IMR-90 (cell line): Measurements from ENCODE around the gene MAB21L1. TPM values are rescaled to one million over a fixed set of nuclear protein-coding genes. Genes with fewer than 3 reads are reported as not detected.

ENCODE experiments used
- ATAC-seq: fragments of 200-7000 bp; cut with Tn5 transposase; 2 replicates; pipeline ENCODE4 v1.9.1; 2020; ENCODE audit warnings: low read depth, mild to moderate bottlenecking, moderate library complexity
- BruUV-seq: library from RNA; stranded (reverse); fragments of 400-500 nt; replicated peaks from 2 replicates; lab custom pipeline; 2021; lab: Mats Ljungman, UMichigan
- CTCF ChIA-PET: fragments of 300-600 bp; formaldehyde crosslinking; extraction: SDS; loops from one replicate; lab custom pipeline; 2021; ENCODE audit warnings: antibody characterized with exemption; lab: Yijun Ruan, JAX
- POLR2A ChIA-PET: fragments of 300-600 bp; sonication (Branson Sonifier 250); formaldehyde crosslinking; loops from one replicate; lab custom pipeline; 2022; ENCODE audit warnings: antibody characterized with exemption; ENCODE audit not compliant: unreplicated experiment; lab: Charles Lee
- DNase-seq: peaks from one replicate; pipeline ENCODE4 v3.0.0; 2013
- H2AFZ ChIP-seq: replicated peaks from 2 replicates; pipeline ENCODE3; 2013; ENCODE audit warnings: low read length, mild to moderate bottlenecking; ENCODE audit not compliant: poor library complexity
- H2AK5ac ChIP-seq: 2 replicates; pipeline ENCODE4 v1.6.1; 2013; ENCODE audit warnings: low read depth, low read length, inconsistent platforms
- H2AK9ac ChIP-seq: replicated peaks from 2 replicates; pipeline ENCODE3; 2013; ENCODE audit warnings: mild to moderate bottlenecking, low read depth, low read length, moderate library complexity; ENCODE audit not compliant: poor library complexity
- H2BK120ac ChIP-seq: 2 replicates; pipeline ENCODE4 v1.6.1; 2013; ENCODE audit warnings: low read depth, low read length, inconsistent platforms
- H2BK15ac ChIP-seq: 3 replicates; pipeline ENCODE4 v1.6.1; 2013; ENCODE audit warnings: low read depth, low read length, inconsistent platforms
- H2BK20ac ChIP-seq: 2 replicates; pipeline ENCODE4 v1.6.1; 2013; ENCODE audit warnings: low read depth, mild to moderate bottlenecking, inconsistent platforms, low read length, moderate library complexity
- H2BK5ac ChIP-seq: 2 replicates; pipeline ENCODE4 v1.6.1; 2013; ENCODE audit warnings: mild to moderate bottlenecking, low read depth, low read length, inconsistent platforms; ENCODE audit not compliant: poor library complexity, severe bottlenecking
- H3K14ac ChIP-seq: replicated peaks from 2 replicates; pipeline ENCODE4 v1.6.1; 2013; ENCODE audit warnings: low read depth, low read length, inconsistent platforms
- H3K18ac ChIP-seq: 2 replicates; pipeline ENCODE4 v1.6.1; 2013; ENCODE audit warnings: low read depth, low read length, control low read depth
- H3K23ac ChIP-seq: 2 replicates; pipeline ENCODE4 v1.6.1; 2013; ENCODE audit warnings: low read depth, low read length, inconsistent platforms
- H3K27ac ChIP-seq: 2 replicates; pipeline ENCODE4 v1.5.1; 2013; ENCODE audit warnings: mild to moderate bottlenecking, control low read depth, low read length; ENCODE audit not compliant: insufficient read depth
- H3K27me3 ChIP-seq: 2 replicates; pipeline ENCODE4 v1.6.1; 2013; ENCODE audit warnings: low read length; ENCODE audit not compliant: control insufficient read depth, insufficient read depth
- H3K36me3 ChIP-seq: 2 replicates; pipeline ENCODE4 v1.6.1; 2013; ENCODE audit warnings: low read length, mixed read lengths; ENCODE audit not compliant: control insufficient read depth, insufficient read depth
- H3K4ac ChIP-seq: 2 replicates; pipeline ENCODE4 v1.6.1; 2013; ENCODE audit warnings: low read depth, low read length, inconsistent platforms
- H3K4me1 ChIP-seq: 2 replicates; pipeline ENCODE4 v1.6.1; 2013; ENCODE audit warnings: low read length, mixed read lengths; ENCODE audit not compliant: control insufficient read depth, insufficient read depth
- H3K4me2 ChIP-seq: 2 replicates; pipeline ENCODE4 v1.6.1; 2013; ENCODE audit warnings: low read depth, mild to moderate bottlenecking, control low read depth, low read length, moderate library complexity
- H3K4me3 ChIP-seq: 2 replicates; pipeline ENCODE4 v1.5.1; 2013; ENCODE audit warnings: low read depth, mild to moderate bottlenecking, control low read depth, low read length, moderate library complexity; ENCODE audit not compliant: insufficient read depth
- H3K56ac ChIP-seq: 2 replicates; pipeline ENCODE4 v1.6.1; 2013; ENCODE audit warnings: low read length, inconsistent platforms; ENCODE audit not compliant: insufficient read depth; ENCODE audit errors: extremely low read depth
- H3K79me1 ChIP-seq, 2 experiments: 2 replicates each; pipeline ENCODE4 v1.6.1; 2013; ENCODE audit warnings: low read length in 2 of 2, inconsistent platforms in 1 of 2, low read depth in 1 of 2
- H3K9ac ChIP-seq: 2 replicates; pipeline ENCODE4 v1.6.1; 2013; ENCODE audit warnings: low read depth, low read length, control low read depth
- H3K9me1 ChIP-seq: 2 replicates; pipeline ENCODE4 v1.6.1; 2013; ENCODE audit warnings: low read length, inconsistent platforms; ENCODE audit not compliant: insufficient read depth
- H3K9me3 ChIP-seq: 2 replicates; pipeline ENCODE4 v1.6.1; 2013; ENCODE audit warnings: low read length; ENCODE audit not compliant: control insufficient read depth, insufficient read depth
- H4K20me1 ChIP-seq: 2 replicates; pipeline ENCODE4 v1.6.1; 2013; ENCODE audit warnings: low read length, inconsistent platforms; ENCODE audit not compliant: insufficient read depth
- H4K5ac ChIP-seq: 2 replicates; pipeline ENCODE4 v1.6.1; 2013; ENCODE audit warnings: mild to moderate bottlenecking, low read depth, low read length, control low read depth
- H4K8ac ChIP-seq, 2 experiments: 2 replicates each; pipeline ENCODE4 v1.6.1; 2013; ENCODE audit warnings: low read depth in 2 of 2, low read length in 2 of 2, control low read depth in 1 of 2, inconsistent platforms in 1 of 2
- H4K91ac ChIP-seq: 2 replicates; pipeline ENCODE4 v1.6.1; 2013; ENCODE audit warnings: low read depth, low read length, inconsistent platforms; ENCODE audit not compliant: insufficient read depth
- BHLHE40 ChIP-seq: fragments of 150-350 bp; IDR thresholded peaks from 2 replicates; pipeline ENCODE4 v1.6.1; 2016; ENCODE audit warnings: mild to moderate bottlenecking, low read depth, low read length
- CHD1 ChIP-seq: IDR thresholded peaks from 2 replicates; pipeline ENCODE4 v1.6.1; 2012; ENCODE audit warnings: low read depth, low read length, improper control_type of control experiment
- CTCF ChIP-seq: conservative IDR thresholded peaks from 2 replicates; pipeline ENCODE4 v1.5.1; 2012; ENCODE audit warnings: mild to moderate bottlenecking, low read depth, low read length, improper control_type of control experiment
- FOS ChIP-seq: fragments of 150-350 bp; IDR thresholded peaks from 2 replicates; pipeline ENCODE4 v1.6.1; 2016; ENCODE audit warnings: low read depth, low read length
- MAFK ChIP-seq: IDR thresholded peaks from 2 replicates; pipeline ENCODE4 v1.6.1; 2012; ENCODE audit warnings: low read depth, low read length, improper control_type of control experiment
- MAZ ChIP-seq: IDR thresholded peaks from 2 replicates; pipeline ENCODE4 v1.6.1; 2012; ENCODE audit warnings: low read depth, mild to moderate bottlenecking, low read length, improper control_type of control experiment, moderate library complexity, borderline replicate concordance
- MXI1 ChIP-seq: IDR thresholded peaks from 2 replicates; pipeline ENCODE4 v1.6.1; 2012; ENCODE audit warnings: low read depth, mild to moderate bottlenecking, low read length, moderate library complexity, borderline replicate concordance
- POLR2A ChIP-seq: IDR thresholded peaks from 2 replicates; pipeline ENCODE4 v1.6.1; 2012; ENCODE audit warnings: mild to moderate bottlenecking, low read depth, low read length
- RAD21 ChIP-seq: IDR thresholded peaks from 2 replicates; pipeline ENCODE4 v1.6.1; 2012; ENCODE audit warnings: low read length, improper control_type of control experiment
- RCOR1 ChIP-seq: IDR thresholded peaks from 2 replicates; pipeline ENCODE4 v1.6.1; 2012; ENCODE audit warnings: mild to moderate bottlenecking, low read length, improper control_type of control experiment; ENCODE audit not compliant: insufficient replicate concordance
- SMC3 ChIP-seq: fragments of 150-350 bp; IDR thresholded peaks from 2 replicates; pipeline ENCODE4 v1.6.1; 2016; ENCODE audit warnings: low read depth, mild to moderate bottlenecking, antibody characterized with exemption, low read length, moderate library complexity
- USF2 ChIP-seq: fragments of 150-350 bp; IDR thresholded peaks from 2 replicates; pipeline ENCODE4 v1.6.1; 2017; ENCODE audit warnings: mild to moderate bottlenecking, antibody characterized with exemption, low read length, low read depth
- WGBS, 2 experiments: methylation state at CpG; one replicate each; pipeline versions ENCODE4 v1.1.5 to v1.1.7; 2013; ENCODE audit warnings: missing lambda C conversion rate in 2 of 2; ENCODE audit not compliant: insufficient read length in 1 of 2; ENCODE audit errors: extremely low coverage in 2 of 2; 5-methylcytosine and 5-hydroxymethylcytosine counted together
- dilution Hi-C: fragments of 300-500 bp; cut with HindIII; formaldehyde crosslinking; loops from one replicate; pipeline ENCODE4 v1.14.3; 2018; ENCODE audit warnings: low sequenced_read_pairs; ENCODE audit not compliant: unreplicated experiment
- in situ Hi-C: fragments of 300-500 bp; cut with MboI; formaldehyde crosslinking; loops from 3 replicates; pipeline ENCODE4 v1.14.3; 2019; ENCODE audit warnings: low sequenced_read_pairs, inconsistent platforms, mixed read lengths
- intact Hi-C: fragments of 100-400 bp; cut with micrococcal nuclease; formaldehyde crosslinking; loops from 2 replicates; pipeline ENCODE4 v1.10.0; 2022
- polyA plus RNA-seq, 3 experiments: library from polyadenylated mRNA; depleted of rRNA; stranded (reverse); fragments of >200 nt; gene quantifications; 2 replicates each; pipeline ENCODE4 v1.2.3, GENCODE V29; 2012; ENCODE audit warnings: low replicate concordance in 1 of 3
- total RNA-seq: library from RNA; depleted of rRNA; stranded (reverse); fragments of >200 nt; gene quantifications from 2 replicates; pipeline ENCODE4 v1.2.3, GENCODE V29; 2012

The MAB21L1 gene
- total and polyA plus RNA-seq, 2 of the 4 experiments (the other 2 are of a cell fraction) = 0.53 to 0.72 TPM

DNA sequence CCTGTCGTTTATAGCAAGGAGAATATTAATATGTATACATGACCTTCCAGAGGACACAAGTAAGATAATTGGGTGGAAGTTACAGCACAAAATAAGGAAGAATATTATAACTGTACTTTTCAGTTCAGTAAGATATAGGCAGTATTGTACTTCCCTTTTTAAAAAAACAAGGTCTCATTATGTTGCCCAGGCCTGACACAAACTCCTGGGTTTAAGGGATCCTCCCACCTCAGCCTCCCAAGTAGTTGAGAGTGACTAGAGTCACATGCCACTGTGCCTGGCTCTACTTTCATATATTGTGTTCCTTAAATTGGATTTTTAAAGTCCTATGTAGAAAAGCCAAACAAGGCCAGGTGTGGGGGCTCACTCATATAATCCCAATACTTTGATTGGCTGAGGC lies 19.5 kb upstream of the MAB21L1 start:
- no peaks in the 10 kb centered on the region for H3K27me3 ChIP-seq
- no peak overlapping the region for H2BK20ac ChIP-seq
- H2AK9ac ChIP-seq = no peak overlapping the region
- H2BK120ac ChIP-seq = no peak overlapping the region
- no peaks in the 10 kb centered on the region for H3K9me1 ChIP-seq
- no peaks in the 10 kb centered on the region for H3K79me1 ChIP-seq
- BruUV-seq = no TSS peak
- H2AK5ac ChIP-seq = no peak overlapping the region
- H3K4me2 ChIP-seq = no peak overlapping the region
- no peak overlapping the region for H3K27ac ChIP-seq
- dilution Hi-C loops = no loop called here
- DNase-seq (no peak), ATAC-seq (no peak)
- H3K14ac ChIP-seq = no peak overlapping the region
- H4K8ac ChIP-seq = no peak overlapping the region
- no peak overlapping the region for H2BK15ac ChIP-seq
- H4K91ac ChIP-seq = no peak overlapping the region
- H3K18ac ChIP-seq = no peak overlapping the region
- H3K23ac ChIP-seq = no peak overlapping the region
- in situ Hi-C loops = no loop called here
- H4K5ac ChIP-seq = no peak overlapping the region
- intact Hi-C loops = no loop called here
- no peak overlapping the region for H3K4me3 ChIP-seq
- H3K9me3 ChIP-seq = no peaks in the 10 kb centered on the region
- ChIA-PET POLR2A (no interaction called here), CTCF (no interaction called here)
- no peak for TF ChIP-seq MAZ
- no peak for TF ChIP-seq MAFK
- no peak for TF ChIP-seq BHLHE40
- no peak for TF ChIP-seq FOS
- TF ChIP-seq USF2 = no peak
- TF ChIP-seq POLR2A = no peak
- TF ChIP-seq RAD21 = no peak
- TF ChIP-seq CHD1 = no peak
- no peak for TF ChIP-seq MXI1
- TF ChIP-seq CTCF = no peak
- no peak for TF ChIP-seq SMC3
- no peak for TF ChIP-seq RCOR1
- no peak overlapping the region for H3K4ac ChIP-seq
- WGBS, 2 experiments = no CpG with 5 or more reads among the region's 1 CpG
- no peaks in the 10 kb centered on the region for H3K36me3 ChIP-seq
- H2BK5ac ChIP-seq = no peak overlapping the region
- H4K20me1 ChIP-seq = no peaks in the 10 kb centered on the region
- no peak overlapping the region for H3K56ac ChIP-seq
- no peak overlapping the region for H3K9ac ChIP-seq
- no peak overlapping the region for H2AFZ ChIP-seq
- H3K4me1 ChIP-seq = no peaks in the 10 kb centered on the region
